ENCODE measurements around the gene TOMT. TPM values are rescaled to one million over a fixed set of nuclear protein-coding genes. Genes with fewer than 3 reads are reported as not detected.

TOMT gene
- total RNA-seq, 4 donors from 2014 or later: not detected

DNA sequence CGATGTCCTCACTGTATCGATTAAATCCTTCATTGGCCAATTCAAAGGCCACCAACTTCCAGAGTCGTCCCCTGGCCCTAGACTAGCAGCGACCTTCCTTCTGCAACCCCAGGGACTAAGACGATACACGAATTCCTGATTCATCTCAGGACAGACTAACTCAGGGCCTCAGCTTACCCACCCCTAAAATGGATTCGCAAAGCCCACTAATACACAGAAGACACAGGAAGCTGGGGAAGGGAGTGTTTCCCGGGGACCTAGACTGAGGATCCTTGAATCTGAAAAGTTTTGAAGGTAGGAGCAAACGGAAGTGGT is 3.1 kb upstream of the TOMT start:
- TF ChIP-seq, protein P1, sequence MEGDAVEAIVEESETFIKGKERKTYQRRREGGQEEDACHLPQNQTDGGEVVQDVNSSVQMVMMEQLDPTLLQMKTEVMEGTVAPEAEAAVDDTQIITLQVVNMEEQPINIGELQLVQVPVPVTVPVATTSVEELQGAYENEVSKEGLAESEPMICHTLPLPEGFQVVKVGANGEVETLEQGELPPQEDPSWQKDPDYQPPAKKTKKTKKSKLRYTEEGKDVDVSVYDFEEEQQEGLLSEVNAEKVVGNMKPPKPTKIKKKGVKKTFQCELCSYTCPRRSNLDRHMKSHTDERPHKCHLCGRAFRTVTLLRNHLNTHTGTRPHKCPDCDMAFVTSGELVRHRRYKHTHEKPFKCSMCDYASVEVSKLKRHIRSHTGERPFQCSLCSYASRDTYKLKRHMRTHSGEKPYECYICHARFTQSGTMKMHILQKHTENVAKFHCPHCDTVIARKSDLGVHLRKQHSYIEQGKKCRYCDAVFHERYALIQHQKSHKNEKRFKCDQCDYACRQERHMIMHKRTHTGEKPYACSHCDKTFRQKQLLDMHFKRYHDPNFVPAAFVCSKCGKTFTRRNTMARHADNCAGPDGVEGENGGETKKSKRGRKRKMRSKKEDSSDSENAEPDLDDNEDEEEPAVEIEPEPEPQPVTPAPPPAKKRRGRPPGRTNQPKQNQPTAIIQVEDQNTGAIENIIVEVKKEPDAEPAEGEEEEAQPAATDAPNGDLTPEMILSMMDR (IDR thresholded peaks at IDR 0.05; ENCODE audit: low read depth): no peak

DNA sequence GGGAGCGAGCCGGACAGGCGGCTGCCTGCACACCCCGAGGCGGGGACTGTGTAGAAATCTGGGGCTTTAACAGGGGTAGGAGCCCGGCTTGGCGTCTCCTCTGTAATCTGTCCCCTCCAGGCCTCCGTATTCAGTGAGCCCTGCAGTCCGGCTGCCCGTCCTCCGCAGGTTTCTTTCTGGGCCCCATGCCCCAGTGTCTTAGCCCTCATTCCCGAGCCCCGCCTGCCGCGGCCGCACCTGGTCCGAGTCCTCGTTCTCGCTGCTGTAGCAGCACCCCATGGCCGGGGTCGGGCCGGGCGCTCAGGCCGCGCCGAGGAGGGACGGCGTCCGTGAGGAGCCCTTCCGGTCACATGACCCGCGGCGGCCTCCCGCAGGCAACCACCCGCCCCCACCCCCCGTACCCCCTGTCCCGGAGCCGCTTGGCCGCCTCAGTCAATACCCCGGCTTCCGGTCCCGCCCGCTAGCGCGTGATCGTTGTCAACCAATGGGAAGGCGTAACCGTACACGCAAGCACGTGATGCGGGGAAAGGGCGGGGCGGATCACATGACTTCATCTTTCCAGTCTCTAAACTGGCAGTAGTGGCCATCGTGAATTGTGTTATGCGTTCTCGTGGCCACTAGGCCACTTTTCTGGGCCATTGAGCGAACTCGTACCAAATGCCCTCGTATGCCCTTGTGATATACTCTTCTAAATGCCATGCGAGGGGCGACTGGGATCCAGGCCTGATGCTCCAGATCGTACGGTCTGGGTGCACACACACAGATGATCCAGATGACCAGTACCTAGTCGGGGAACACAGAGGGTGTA is 2.6 kb upstream of the TOMT start, which contains the start of gene LAMTOR1:
Gene LAMTOR1 (minus strand): TSS at position 352 of the 808 bp plus-strand sequence. CDS start 73 bp downstream, at position 279.
- TF ChIP-seq, protein P1 (IDR thresholded peaks at IDR 0.05; ENCODE audit: low read depth): no peak

DNA sequence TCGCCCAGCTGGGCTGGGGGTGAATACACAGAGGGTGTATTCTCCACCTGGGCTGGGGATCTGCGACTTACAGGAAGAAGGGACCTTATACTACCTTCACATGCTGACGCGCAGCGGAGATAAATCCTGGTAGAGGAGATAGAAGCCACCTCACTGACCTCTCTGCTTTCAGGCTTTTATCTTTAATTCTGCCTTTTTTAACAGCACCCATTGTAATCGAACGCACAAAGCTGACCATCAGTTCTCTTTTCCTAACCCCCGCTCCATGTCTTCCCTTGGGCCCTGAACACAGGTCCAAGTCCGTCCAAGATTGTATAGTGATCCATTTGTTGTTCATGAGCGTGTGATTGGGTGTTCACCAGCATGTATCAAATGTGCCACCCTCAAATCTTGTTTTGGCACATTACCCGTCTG is 2.0 kb upstream of the TOMT start:
- TF ChIP-seq, protein P1 (IDR thresholded peaks at IDR 0.05; ENCODE audit: low read depth): no peak

DNA sequence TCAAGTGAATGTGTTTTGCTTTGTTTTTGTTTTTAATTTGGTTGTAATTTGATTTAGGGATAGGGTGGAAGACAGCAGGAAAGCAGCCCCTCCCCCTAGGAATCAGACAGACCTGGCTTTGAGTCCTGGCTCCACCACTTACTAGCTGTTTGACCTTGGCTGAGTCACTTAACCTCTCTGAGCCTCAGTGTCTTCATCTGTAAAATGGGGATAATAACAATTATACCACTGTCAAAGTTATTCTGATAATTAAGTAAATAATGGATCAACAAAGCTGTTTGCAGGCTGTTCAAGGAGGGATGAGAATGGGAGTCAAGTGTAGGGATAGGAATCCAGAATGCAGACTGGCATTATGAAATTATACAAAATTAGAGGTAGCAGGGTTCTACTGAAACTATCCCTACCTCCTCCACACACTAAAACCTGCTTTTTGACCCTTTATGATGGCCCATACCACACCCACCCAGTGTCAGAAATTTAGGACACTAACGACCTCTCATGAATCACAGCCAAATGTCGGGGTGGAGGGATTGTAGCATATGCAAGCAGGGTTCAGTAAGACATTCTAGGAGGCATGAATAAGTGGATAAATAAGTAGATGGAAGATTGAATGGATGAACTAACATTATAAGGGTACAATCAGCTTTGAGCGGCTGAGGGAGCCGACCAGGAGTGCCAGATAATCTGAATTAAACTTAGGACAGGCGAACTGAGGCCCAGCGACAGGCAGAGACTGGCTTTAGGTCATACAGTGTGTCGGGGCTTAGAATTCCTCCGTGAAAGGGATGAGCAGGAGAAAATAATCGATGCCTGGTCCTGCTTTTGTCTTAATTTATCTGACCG is 5.8 kb downstream of the TOMT start:
- TF ChIP-seq, protein P1 (IDR thresholded peaks at IDR 0.05; ENCODE audit: low read depth): no peak

DNA sequence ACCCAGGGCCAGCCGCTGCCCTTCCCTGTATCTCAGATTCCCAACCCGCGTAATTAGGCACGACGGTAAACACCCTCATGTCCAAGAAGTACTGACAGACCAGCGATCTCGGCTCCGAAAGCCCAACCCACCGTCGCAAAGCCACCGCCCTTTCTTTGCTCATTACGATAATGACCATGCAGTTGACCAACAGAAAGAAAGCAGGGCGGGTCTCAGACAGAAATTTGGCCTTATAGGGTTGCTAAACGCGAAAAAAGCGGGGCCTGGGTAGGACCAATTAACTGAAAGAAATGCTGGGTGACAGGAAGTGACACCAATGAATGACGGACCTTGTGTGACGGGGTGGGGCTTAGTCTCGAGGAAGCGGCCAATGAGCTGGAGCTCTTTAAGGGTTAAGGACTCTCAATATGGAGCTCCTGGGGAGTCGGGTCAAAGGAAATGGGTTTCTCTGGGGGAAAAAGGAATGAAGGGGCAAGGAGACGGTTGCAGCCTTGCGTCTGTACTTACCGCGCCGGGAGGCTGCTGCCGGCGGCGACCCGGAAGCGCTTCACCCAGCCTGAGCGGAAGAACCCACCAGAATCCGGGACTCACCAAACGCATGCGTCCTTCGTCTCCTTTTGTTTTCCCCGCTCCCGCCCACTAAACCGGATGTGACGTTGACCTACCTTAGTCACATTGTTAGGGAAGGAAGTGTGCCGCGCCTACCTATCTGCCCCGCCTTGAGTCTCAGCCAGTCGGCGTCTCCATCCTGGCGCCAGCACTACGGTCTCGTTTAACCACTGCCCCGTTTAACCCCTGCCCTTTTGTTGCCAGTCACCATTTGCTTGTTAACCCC is 6.6 kb downstream of the TOMT start, which contains the start of gene ANAPC15:
Gene ANAPC15 (minus strand): TSS at position 553 of the 835 bp plus-strand sequence. CDS start 1,419 bp downstream, outside the sequence.
- TF ChIP-seq, protein P1 (IDR thresholded peaks at IDR 0.05; ENCODE audit: low read depth): no peak

DNA sequence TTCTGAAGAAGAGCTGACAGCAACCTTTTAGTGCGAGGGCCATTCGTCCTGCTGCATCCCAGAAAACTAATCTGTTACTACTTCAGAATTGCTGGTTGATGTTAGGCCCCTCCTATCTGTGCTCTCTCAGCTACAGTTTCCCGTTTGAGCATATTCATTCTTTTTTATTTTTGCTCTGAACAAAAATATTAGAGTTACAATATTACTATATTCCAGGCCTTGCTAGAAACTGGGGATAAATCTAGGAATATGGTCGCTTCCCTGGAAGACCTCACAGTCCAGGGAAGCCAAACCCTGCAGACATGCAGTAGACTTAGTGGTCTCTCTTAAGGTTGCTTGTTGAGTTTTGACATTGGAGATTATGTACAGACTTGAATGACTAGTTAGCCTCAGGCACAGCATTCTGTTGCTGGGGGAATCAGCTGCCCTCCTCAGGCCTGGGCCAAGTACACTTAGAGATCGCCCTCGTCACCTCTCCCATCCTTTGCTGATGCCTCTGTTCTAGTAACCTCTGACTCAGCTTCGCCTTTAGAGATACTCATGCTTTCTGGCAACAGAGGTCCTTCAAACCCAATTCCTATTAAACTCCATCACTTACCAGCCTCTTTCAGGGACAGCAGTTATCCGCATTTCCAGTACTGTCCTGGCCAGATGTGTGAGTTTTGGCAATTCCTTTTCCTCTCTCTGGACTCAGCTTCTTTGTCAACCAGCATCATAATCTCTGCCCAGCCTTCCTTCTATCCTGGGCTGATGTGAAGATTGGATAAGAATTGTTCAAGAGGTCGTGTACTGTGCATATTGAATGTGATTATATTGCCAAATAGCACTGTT is 7.5 kb downstream of the TOMT start:
- TF ChIP-seq, protein P1 (IDR thresholded peaks at IDR 0.05; ENCODE audit: low read depth): no peak
